Measurements from ENCODE around the gene TMX3.

The TMX3 gene

GRCh38 chr18:68714712-68715496 is at the start of gene TMX3:
TMX3 (minus strand) TSS chr18:68715108; CDS start chr18:68714981, 127 bp downstream.
- peak; percentile 90 to 98 for DNase-seq

GRCh38 chr18:68764016-68764415 is 49.1 kb upstream of the TMX3 start:
- DNase-seq, result no peak

GRCh38 chr18:68763083-68763482 is 48.2 kb upstream of the TMX3 start:
- no peak for DNase-seq

- no peak for DNase-seq
Observed at GRCh38 chr18:68759308-68759707, 44.4 kb upstream of the TMX3 start.

- DNase-seq, result no peak
Observed at GRCh38 chr18:68757126-68757525, 42.2 kb upstream of the TMX3 start.

- DNase-seq, result no peak
Observed at GRCh38 chr18:68742206-68742605, 27.3 kb upstream of the TMX3 start.

GRCh38 chr18:68740966-68741365 is 26.1 kb upstream of the TMX3 start:
- DNase-seq, result no peak

- DNase-seq, result no peak
Observed at GRCh38 chr18:68739462-68739861, 24.6 kb upstream of the TMX3 start.

GRCh38 chr18:68738564-68738963 is 23.7 kb upstream of the TMX3 start:
- no peak for DNase-seq

- no peak for DNase-seq
Observed at GRCh38 chr18:68735483-68736343, 20.8 kb upstream of the TMX3 start.

GRCh38 chr18:68734308-68734707 is 19.4 kb upstream of the TMX3 start:
- DNase-seq, result no peak

- DNase-seq, result no peak
Observed at GRCh38 chr18:68733707-68734106, 18.8 kb upstream of the TMX3 start.

GRCh38 chr18:68728081-68728700 is 13.3 kb upstream of the TMX3 start:
- DNase-seq, result no peak

GRCh38 chr18:68727506-68727905 is 12.6 kb upstream of the TMX3 start:
- no peak for DNase-seq

GRCh38 chr18:68725346-68725745 is 10.4 kb upstream of the TMX3 start:
- DNase-seq, result no peak

- DNase-seq, result no peak
Observed at GRCh38 chr18:68724021-68724420, 9.1 kb upstream of the TMX3 start.

GRCh38 chr18:68723539-68723938 is 8.6 kb upstream of the TMX3 start:
- no peak for DNase-seq

- DNase-seq, result no peak
Observed at GRCh38 chr18:68722821-68723220, 7.9 kb upstream of the TMX3 start.

- no peak for DNase-seq
Observed at GRCh38 chr18:68721681-68722583, 7.0 kb upstream of the TMX3 start.

- peak in 1 of 2 experiments; percentile 4 for DNase-seq
Observed at GRCh38 chr18:68714366-68714711, 569 bp downstream of the TMX3 start.

- no peak for DNase-seq
Observed at GRCh38 chr18:68713796-68714195, 1.1 kb downstream of the TMX3 start.

- no peak for DNase-seq
Observed at GRCh38 chr18:68713131-68713530, 1.8 kb downstream of the TMX3 start.

GRCh38 chr18:68707646-68708045 is 7.3 kb downstream of the TMX3 start:
- no peak for DNase-seq
